HG02571 (cell line): ENCODE results near the gene TANGO6.
"Not testable (repeated sequence)": the region's sequence is repeated elsewhere in the genome, so short reads cannot be mapped to it uniquely, and the experiment has no call there.

Experiments used
- ATAC-seq: cut with Tn5 transposase; IDR thresholded peaks from one replicate; pipeline ENCODE4 v1.9.1; 2021; ENCODE audit warnings: mild to moderate bottlenecking, moderate library complexity; ENCODE audit not compliant: unreplicated experiment

Gene TANGO6

DNA sequence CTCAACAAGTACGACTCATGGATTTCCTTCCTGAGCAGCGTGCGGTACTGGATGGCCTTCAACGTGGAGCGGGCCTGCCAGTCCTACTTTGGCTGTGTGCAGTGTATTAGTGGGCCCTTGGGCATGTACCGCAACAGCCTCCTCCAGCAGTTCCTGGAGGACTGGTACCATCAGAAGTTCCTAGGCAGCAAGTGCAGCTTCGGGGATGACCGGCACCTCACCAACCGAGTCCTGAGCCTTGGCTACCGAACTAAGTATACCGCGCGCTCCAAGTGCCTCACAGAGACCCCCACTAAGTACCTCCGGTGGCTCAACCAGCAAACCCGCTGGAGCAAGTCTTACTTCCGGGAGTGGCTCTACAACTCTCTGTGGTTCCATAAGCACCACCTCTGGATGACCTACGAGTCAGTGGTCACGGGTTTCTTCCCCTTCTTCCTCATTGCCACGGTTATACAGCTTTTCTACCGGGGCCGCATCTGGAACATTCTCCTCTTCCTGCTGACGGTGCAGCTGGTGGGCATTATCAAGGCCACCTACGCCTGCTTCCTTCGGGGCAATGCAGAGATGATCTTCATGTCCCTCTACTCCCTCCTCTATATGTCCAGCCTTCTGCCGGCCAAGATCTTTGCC is 271.1 kb downstream of the TANGO6 start:
- ATAC-seq, result no peak

DNA sequence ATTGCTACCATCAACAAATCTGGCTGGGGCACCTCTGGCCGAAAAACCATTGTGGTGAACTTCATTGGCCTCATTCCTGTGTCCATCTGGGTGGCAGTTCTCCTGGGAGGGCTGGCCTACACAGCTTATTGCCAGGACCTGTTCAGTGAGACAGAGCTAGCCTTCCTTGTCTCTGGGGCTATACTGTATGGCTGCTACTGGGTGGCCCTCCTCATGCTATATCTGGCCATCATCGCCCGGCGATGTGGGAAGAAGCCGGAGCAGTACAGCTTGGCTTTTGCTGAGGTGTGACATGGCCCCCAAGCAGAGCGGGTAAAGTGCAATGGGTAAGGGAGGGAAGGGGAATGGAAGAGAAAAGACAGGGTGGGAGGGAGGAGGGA is 271.6 kb downstream of the TANGO6 start:
- ATAC-seq, result no peak

DNA sequence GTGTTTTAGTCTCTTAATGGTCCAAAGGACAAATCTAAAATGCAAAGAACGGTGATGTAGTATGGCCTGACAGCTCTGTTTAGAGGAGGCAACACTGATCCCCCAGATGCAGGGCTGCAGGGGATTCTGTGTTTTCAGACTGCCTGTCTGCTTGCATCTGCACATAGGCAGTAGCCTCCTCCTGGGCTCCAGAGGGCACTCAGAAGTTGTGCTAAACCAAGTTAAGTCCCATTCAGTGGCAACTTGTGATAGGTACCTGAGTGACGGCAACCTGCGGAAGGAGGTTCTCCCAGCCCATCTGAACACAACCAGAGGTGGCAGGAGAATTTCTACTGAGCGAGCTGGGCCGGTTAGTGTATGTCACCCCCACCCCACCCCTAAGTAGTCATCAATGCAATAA is 272.0 kb downstream of the TANGO6 start:
- ATAC-seq, result no peak

DNA sequence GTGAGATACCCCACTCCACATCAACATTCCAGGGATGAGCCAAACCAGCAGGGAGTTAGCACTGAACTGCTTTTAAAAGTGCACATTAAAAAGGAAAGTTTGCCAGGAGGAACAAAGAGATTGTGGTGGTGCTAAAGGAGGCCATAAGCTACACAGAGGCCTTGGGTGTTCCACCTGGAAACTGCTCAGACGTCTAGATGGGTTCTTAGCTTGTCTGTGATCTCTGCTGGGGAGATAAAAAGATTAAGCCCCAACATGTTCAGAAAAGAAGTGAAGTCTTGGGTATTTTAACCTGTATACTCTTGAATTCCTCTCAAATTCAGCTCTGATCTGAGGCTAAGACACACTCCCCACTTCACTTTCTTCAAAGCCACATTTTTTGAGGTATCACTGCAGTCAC is 272.5 kb downstream of the TANGO6 start:
- ATAC-seq, result no peak

DNA sequence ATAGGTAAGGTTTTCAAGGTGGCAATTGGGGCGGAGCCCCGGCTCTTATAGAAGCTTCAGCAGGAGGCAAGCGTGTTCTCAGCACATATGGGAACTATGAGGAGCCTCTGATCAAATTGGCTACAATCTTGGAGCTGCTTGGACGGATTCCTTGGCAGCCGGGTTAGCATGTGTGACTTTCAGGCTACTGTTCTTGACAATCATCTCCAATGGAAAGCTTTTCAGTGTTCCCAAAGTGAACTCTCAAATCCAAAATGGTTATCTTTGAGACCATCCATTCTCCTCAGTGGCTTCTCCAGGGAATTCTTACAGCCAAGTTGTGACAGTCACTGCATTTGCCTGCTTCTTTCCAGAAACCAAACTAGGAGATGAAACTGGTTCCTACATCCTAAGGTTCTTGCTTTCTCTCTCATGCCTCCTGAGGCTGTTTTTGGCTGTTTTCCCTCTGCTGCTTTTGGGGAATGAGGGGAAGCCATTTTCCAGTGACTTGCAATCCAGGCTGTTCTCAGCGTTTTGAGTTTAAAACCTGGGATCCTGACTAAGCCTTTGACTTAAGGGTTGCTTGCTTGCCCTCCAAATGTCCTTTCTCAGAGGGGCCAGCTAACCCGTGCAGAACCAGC is 273.0 kb downstream of the TANGO6 start:
- no peak for ATAC-seq

DNA sequence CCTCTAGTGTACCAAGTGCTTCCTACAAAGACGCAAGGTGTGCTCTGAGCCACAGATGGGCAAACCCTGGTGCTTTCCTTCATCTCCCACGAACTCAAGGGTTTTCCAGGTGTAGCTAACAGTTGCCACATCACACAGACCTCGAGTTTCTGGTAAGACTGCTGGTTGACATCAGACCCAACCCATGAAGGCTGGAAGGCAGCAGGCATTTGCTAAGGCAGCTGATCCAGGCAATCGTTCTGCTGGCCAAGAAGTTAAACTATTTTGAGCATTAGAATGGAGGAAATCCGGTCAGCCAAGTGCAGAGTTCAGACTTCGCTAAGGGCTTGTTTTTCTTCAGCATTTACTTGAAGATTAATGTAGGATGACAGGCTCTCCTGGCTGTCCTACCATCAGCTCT is 273.6 kb downstream of the TANGO6 start:
- ATAC-seq, result no peak

DNA sequence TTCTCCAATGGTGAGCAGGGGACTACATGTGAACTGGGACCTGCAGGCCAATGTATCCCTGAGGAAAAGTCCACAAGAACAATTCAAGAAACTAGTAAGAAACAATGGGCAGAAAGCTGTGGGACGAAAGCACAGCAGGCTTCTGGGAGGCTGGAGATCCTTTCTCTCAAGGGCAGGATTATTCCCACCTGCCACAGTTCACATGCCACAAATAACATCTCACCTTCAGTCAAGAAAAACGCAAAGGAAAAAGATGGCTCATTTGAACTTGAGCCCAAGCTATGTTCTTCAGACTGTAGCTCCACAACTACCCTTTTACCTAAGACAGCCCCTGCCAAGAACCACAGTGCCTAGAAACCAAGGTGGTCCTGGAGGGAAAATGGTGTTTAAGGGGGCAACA is 275.1 kb downstream of the TANGO6 start:
- ATAC-seq, result no peak

DNA sequence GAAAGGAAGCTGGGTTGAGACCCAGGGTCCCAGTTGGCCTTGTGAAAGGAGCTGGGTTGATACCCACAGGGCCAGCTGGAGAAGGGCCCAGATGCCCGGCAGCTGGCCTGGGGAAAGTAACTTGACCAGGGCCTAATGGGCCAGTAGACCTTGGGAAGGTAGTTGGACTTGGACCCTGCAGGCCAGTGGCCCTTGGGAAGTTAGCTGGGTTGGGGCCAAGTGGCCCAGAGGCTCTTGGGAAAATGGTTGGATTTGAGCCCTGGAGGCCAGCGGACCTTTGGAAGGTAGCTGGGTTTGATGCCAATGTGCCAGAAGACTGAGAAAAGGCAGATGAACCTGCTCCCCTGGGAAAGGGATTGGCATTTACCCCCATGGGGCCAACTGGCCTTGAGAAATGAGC is 275.7 kb downstream of the TANGO6 start:
- ATAC-seq, result no peak

DNA sequence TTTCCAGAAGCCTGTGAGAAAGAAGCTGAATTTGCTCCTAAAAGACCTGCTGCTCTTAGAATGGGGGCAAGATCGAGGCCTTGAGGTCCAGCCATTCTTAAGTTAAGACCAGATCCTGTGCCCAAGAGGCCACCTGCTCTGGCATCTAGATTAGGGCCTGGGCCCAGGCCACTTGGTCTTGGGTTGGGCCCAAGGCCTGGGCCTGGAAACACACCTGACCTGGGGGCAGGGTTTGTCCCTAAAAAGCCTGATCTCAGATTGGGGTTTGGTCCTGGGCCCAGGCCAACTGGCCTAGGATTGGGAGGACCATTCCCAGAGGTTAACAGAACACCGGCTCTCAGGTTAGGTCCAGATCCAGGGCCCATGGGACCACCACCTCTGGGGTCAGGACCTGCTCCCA is 276.2 kb downstream of the TANGO6 start:
- no peak for ATAC-seq

DNA sequence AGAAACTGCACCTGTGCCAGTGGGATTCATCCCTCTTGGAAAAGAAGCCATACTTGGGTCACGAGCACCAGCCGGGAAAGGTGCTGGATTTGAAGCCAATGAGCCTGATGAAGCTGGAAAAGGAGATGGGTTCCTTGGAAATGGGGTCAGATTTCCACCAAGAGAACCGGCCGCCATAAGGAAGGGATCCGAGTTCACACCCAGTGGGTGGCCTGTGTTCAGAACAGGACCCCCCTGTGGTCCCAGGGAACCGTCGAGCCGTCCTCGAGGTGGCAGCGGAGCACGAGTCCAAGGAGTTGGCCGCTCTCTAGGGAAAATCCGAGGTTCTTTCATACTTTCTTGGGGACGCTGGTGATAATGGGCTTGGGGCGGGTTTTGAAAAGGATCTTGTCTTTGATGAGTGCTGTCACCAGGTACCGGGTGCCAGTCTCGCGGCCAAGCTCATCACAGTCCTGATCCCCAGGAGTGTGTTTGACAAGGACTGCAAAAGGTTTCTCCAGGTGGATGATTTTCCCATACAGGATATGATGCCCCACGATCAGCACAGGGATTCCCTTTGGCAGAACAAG is 276.8 kb downstream of the TANGO6 start:
- ATAC-seq, result no peak

DNA sequence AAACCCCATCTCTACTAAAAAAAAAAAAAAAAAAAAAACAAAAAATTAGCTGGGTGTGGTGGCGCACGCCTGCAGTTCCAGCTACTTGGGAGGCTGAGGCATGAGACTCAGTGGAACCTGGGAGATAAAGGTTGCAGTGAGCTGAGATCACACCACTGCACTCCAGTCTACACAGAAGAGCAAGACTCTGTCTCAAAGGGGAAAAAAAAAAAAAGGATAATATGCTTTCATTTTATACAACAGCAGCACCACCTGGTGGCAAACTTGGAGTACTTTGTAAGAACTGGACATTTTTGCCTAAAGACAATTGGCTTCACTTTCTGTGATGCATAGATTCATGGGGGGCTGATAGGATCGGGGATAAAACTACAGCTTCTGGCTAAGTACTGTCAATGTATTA is 280.6 kb downstream of the TANGO6 start:
- no peak for ATAC-seq

DNA sequence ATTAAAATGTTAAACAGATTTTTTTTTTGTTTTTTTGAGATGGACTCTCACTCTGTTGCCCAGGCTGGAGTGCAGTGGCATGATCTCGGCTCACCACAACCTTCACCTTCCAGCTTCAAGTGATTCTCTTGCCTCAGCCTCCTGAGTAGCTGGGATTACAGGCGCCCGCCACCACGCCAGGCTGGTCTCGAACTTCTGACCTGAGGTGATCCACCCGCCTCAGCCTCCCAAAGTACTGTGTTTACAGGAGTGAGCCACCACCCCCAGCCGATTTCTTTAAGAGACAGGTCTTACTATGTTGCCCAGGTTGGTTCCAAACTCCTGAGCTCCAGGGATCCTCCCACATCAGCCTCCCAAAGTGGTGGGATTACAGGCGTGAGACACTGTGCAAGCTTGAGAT is 281.1 kb downstream of the TANGO6 start:
- not testable (repeated sequence) for ATAC-seq

DNA sequence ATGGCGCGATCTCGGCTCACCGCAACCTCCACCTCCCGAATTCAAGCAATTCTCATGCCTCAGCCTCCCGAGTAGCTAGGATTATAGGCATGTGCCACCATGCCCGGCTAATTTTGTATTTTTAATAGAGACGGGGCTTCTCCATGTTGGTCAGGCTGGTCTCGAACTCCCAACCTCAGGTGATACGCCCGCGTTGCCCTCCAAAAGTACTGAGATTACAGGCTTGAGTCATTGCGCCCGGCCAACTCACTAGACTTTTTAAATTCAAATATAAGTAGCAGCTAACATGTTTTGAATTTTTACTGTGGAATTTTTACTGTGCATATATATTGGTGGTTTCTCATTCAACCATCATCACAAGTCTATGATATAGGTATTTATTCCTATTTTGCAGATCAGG is 281.6 kb downstream of the TANGO6 start:
- ATAC-seq, result not testable (repeated sequence)

DNA sequence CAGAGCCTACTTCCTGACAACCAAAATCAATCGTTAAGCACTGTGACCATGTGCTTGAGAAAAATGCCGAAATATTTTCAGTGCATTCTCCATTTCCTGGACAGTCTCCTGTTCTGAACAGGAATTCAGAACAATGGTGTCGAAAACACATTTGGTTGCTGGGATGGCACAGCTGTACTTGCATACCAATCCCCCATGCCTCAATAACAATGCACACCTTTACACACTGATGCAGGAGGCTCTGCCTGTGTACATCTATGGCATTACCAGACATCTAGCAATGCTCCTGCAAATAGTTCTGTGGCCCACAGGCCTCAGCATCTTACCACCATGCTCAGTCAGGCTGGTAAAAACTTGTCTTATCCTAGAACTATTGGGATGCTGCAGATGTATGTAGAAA is 282.9 kb downstream of the TANGO6 start:
- no peak for ATAC-seq

DNA sequence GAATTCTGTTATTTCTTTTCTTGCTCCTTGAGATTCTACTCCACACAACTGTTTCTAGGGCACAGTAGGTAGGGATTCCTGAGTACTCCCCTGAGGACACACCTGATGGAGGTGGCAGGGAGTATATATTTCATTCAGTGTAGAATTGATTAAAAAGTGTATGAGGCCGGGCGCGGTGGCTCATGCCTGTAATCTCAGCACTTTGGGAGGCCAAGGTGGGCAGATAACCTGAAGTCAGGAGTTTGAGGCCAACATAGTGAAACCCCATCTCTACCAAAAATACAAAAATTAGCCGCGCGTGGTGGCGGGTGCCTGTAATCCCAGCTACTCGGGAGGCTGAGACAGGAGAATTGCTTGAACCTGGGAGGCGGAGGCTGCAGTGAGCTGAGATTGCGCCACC is 283.5 kb downstream of the TANGO6 start:
- not testable (repeated sequence) for ATAC-seq

DNA sequence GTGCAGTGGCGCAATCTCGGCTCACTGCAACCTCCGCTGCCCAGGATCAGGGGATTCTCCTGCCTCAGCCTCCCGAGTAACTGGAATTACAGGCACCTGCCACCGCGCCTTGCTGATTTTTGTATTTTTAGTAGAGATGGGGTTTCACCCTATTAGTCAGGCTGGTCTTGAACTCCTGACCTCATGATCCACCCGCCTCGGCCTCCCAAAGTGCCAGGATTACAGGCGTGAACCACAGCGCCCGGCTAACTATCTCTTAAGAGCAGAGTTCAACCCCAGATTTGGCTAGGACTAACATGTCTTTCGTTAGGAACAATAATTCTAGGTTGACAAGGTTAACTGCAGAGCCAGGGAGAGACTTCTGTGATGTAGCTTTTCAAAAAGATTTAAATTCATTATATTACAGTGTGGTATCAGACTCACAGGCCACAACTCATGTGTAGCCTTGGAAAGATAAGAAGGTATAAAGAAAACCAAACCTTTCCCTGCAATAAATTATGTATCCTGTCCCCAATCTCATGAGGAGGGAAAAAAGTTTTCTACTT is 284.7 kb downstream of the TANGO6 start:
- ATAC-seq, result no peak

DNA sequence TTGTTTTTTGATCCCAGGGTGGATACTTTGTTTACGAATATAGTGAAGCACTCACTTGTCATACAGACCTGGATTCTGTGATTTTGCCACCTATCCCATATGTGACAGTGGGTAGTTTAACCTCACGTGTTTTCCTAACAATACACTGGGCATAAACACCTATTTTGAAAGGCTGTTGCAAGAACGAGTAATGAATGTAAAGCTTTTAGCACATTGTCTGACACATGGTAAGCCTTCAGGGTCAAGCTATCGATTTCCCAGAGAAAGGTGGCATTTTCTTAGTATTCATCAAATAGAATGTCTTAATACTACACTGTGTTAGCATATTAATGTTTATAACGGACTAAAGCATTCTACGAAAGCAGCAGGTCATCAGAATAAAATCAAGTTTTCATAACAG is 287.1 kb downstream of the TANGO6 start:
- no peak for ATAC-seq

DNA sequence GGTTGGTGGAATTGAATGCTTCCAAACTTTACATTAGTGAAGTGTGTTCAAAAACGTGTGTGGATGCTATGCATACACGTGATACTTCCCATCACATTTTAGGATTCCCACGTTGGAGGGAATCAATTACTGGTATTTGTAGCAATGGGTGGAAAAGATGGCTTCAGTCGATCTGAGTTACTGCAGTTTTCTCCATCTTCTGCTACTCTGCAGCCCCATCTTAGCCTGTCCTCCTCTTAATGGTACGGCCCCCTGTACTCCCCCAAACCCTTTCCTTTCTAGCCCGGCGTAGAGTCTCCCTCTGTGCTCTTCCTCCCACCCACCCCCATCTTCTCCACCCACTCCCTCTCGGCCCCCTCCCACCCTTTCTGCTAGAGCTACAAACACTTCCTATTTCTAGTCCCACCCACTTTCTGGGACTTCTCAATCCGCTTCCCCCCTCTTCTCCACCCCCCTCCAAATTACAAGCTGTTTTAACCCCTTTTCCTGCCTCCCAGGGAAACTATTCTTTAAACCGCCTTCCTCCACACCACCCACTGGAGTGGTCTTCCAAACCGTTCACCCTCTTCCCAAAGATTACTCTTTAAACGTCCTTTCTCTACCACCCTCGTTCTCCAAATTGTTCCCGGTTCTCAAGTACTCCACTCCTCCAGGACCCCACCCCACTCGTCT is 288.0 kb downstream of the TANGO6 start:
- ATAC-seq, result no peak

DNA sequence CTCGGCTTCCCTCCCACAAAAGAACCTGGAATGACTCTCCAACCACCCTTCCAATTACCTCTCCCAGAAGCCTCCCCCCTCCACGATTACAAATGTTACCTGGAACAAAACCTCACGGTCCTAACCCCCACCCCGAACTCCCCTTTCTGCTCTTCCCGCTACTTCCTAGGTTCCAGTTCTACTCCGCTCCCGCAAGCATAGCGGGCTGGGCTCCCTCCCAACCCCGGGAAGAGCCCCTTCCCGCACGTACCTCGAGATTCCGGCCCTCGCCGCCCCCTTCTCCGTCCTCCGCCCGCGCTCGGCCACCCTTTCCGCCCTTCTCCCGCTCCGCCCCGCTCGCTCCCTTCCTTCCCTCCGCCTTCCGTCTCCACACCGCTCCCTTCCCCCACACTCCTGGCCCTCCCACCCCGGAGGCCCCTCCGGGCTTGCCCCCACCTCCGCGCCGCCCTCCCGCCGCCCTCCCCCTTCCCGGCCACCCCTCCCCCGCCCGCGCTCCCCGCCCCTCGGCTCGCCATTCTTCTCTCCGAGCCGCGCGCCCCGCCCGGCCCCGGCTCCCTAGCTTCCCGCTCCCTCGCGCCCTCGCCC is 288.6 kb downstream of the TANGO6 start:
- ATAC-seq, result peak; percentile 38

DNA sequence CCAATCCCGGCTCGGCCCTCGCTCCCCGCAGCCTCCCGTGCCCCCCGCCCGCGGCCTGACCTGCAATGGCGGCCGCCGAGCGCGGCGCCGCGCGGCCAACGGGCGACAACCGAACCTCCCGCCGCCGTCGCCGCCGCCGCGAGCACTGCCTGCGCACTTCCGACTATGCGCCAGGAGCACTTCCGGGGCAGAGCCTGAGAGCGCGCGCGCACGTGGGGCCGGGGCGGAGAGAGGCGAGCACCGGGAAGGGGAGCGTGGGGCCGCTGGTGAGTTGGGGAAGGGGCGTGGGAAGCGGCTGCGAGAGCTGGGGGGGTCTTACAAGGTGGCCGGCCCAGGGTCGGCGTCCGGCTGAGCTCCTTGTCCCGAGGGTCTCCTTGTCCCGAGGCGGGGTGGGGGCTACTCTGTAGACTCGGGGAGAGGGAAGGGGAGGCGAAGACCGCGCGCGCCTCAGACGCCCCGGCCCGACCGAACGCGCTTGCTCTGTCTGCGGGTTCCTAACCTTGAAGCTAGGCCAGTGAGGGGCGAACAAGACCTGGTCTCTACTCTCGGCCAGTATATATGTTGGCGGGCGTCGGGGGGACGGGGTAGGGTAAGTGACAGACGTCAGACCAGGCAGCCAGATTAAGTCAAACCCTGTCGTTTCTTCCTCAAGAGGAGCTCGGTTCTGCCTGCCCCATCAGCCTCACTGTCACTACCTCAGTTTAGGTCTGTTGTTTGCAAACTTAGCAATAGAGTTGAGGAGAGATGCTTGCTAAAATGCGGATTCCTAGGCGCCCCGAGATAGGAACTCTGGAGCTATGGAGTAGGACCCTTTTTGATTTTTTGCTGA is 289.3 kb downstream of the TANGO6 start, which contains the start of the genes CHTF8 and UTP4:
TSS of gene CHTF8 (minus strand) at position 165 of the 829 bp plus-strand sequence. CDS start 11,130 bp downstream, outside the sequence.
TSS of gene UTP4 (plus strand) at position 226 of the 829 bp plus-strand sequence. CDS start 811 bp downstream, outside the sequence.
- ATAC-seq, result peak; percentile 92
